Measurements from ENCODE around the gene PMPCB. TPM values are rescaled to one million over a fixed set of nuclear protein-coding genes. Genes with fewer than 3 reads are reported as not detected.
"Not testable (repeated sequence)": the region's sequence is repeated elsewhere in the genome, so short reads cannot be mapped to it uniquely, and the experiment has no call there.

Gene PMPCB
- total and polyA plus RNA-seq, 10 of the 15 experiments (the other 5 are each of a cell fraction or from before 2014, with no cell fraction given), result 70.3 to 163 (median 102) TPM

DNA sequence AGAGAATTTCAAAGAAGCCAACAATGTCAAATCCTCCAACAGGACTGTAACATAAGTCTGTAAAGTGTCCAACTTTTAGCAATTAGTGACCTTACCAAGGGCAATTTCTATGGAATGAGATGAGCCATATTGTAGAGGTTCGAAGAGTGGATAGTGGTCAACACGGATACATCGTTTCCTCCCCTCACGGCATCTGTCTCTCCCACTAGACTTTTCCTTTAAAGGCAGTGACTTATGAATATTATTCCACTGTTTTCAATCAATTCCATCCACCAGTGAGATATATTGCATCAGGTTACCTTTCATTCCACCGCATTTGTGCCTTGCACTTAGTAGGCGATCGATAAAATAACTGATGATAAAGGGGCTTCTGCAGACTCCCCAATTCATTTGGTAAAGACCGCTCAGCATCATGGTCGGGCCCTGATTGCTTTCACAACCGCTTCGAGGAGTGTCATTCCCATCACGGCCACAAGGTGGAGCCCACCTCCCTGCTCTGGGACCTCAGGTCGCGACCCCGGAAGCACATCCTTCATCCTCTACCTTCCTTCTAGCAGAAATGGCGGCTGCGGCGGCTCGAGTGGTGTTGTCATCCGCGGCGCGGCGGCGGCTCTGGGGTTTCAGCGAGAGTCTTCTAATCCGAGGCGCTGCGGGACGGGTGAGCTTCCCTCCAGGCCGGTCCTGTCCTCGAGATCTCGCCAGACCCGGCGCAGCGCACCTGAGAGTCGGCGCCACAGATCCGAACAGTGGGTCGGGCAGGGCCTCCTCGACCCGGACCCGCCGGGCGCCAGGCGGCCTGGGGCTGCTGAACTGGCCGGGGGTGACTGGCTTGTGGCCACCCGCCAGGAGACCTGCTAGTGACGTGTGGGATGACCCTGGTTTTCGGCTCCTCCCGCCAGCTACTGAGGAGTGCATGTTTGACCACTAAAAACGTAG, at the start of gene PMPCB (continued):
- TF ChIP-seq BMI1 (IDR thresholded peaks at IDR 0.05; ENCODE audit: borderline replicate concordance), result no peak
- no peak for TF ChIP-seq IRF3 (IDR thresholded peaks at IDR 0.05)
- TF ChIP-seq SREBF2 (IDR thresholded peaks at IDR 0.05; ENCODE audit: low read length), result no peak
- no peak; the same call in 1 of the 2 replicates for TF ChIP-seq CBX5 (IDR thresholded peaks at IDR 0.05; ENCODE audit: low read depth)
- no peak for TF ChIP-seq HSF1 (IDR thresholded peaks at IDR 0.05; ENCODE audit: low read depth, low read length)
- no peak for TF ChIP-seq SUPT20H (IDR thresholded peaks at IDR 0.05; ENCODE audit: borderline replicate concordance, control insufficient read depth, low read depth, low read length)
- no peak for TF ChIP-seq ZNF217 (IDR thresholded peaks at IDR 0.05)
- peak; percentile 81 for TF ChIP-seq SREBF1 (IDR thresholded peaks at IDR 0.05; ENCODE audit: low read length)
- TF ChIP-seq CHD1 (IDR thresholded peaks at IDR 0.05; ENCODE audit: low read depth, low read length), result no peak
- TF ChIP-seq, protein P1, sequence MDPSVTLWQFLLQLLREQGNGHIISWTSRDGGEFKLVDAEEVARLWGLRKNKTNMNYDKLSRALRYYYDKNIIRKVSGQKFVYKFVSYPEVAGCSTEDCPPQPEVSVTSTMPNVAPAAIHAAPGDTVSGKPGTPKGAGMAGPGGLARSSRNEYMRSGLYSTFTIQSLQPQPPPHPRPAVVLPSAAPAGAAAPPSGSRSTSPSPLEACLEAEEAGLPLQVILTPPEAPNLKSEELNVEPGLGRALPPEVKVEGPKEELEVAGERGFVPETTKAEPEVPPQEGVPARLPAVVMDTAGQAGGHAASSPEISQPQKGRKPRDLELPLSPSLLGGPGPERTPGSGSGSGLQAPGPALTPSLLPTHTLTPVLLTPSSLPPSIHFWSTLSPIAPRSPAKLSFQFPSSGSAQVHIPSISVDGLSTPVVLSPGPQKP (IDR thresholded peaks at IDR 0.05; ENCODE audit: low read depth, low read length), result 0 out of 2 replicates have a peak, but pooled peaks have one; percentile 39
- peak; percentile 73 for TF ChIP-seq HCFC1 (IDR thresholded peaks at IDR 0.05; ENCODE audit: low read length)
- TF ChIP-seq TCF3 (IDR thresholded peaks at IDR 0.05; ENCODE audit: borderline replicate concordance, insufficient read depth, low read depth, low read length), result no peak
- TF ChIP-seq ZNF622 (IDR thresholded peaks at IDR 0.05), result no peak
- TF ChIP-seq FOXM1 (IDR thresholded peaks at IDR 0.05; ENCODE audit: low read depth, low read length), result no peak; the same call in 1 of the 2 replicates
- peak; percentile 75; the same call in 1 of the 2 replicates for TF ChIP-seq ZNF207 (IDR thresholded peaks at IDR 0.05; ENCODE audit: borderline replicate concordance)
- peak; percentile 51; the same call in 1 of the 2 replicates for TF ChIP-seq ATF7 (IDR thresholded peaks at IDR 0.05; ENCODE audit: low read depth)

GRCh38 chr7:103253699-103254506, 43.3 kb upstream of the PMPCB start:
- FAIRE-seq, result not testable (repeated sequence)

More at GRCh38 chr7:103253699-103254506, 43.3 kb upstream of the PMPCB start:
- intact Hi-C loops (cut with micrococcal nuclease; ENCODE audit: unreplicated experiment); DNase-seq (ENCODE audit: low read depth, low spot score); H3K4me1 ChIP-seq (ENCODE audit: control insufficient read depth, insufficient read depth, low read length); H2AFZ ChIP-seq (ENCODE audit: control insufficient read depth, low read depth, low read length); H4K20me1 ChIP-seq (ENCODE audit: control insufficient read depth, insufficient read depth); in situ Hi-C loops (cut with MboI); H3K79me2 ChIP-seq (ENCODE audit: control insufficient read depth, insufficient read depth, low read length); CTCF ChIA-PET; H3K9me3 ChIP-seq (replicated peaks; ENCODE audit: control insufficient read depth, insufficient read depth, low read length); H3K4me3 ChIP-seq; POLR2A ChIA-PET; ATAC-seq; SMC1A ChIA-PET (ENCODE audit: uncharacterized antibody, unreplicated experiment); H3K27ac ChIP-seq (ENCODE audit: control insufficient read depth, insufficient read depth); BruUV-seq (replicated peaks); H3K27me3 ChIP-seq (replicated peaks in 1 of 2; ENCODE audit: control insufficient read depth in 2 of 2, insufficient read depth in 2 of 2, low read length in 1 of 2); H3K9ac ChIP-seq (ENCODE audit: control insufficient read depth, insufficient read depth, low read length); RAD21 ChIA-PET (ENCODE audit: unreplicated experiment); H3K36me3 ChIP-seq (ENCODE audit: control insufficient read depth in 2 of 2, insufficient read depth in 2 of 2, low read length in 1 of 2); H3K4me2 ChIP-seq (ENCODE audit: control insufficient read depth, insufficient read depth): not testable (repeated sequence)
- 67% methylated on average over 3 of the region's 3 CpGs for WGBS (ENCODE audit: insufficient coverage, insufficient replicate concordance, low lambda C conversion rate, missing lambda C conversion rate)

Measured in GM12878 (cell line).